PC-9 (cell line): ENCODE measurements around the gene OSCP1. TPM values are rescaled to one million over a fixed set of nuclear protein-coding genes. Genes with fewer than 3 reads are reported as not detected.

Source experiments
- BruUV-seq: library from RNA; stranded (reverse); fragments of 400-500 nt; replicated peaks from 2 replicates; lab custom pipeline; 2021; lab: Mats Ljungman, UMichigan
- CTCF ChIA-PET: fragments of 300-600 bp; sonication (Branson Sonifier 250); formaldehyde crosslinking; loops from one replicate; lab custom pipeline; 2022; ENCODE audit warnings: antibody characterized with exemption; lab: Charles Lee
- POLR2A ChIA-PET: fragments of 300-600 bp; sonication (Branson Sonifier 250); formaldehyde crosslinking; loops from one replicate; lab custom pipeline; 2022; ENCODE audit warnings: antibody characterized with exemption; ENCODE audit not compliant: unreplicated experiment; lab: Charles Lee
- DNase-seq, 2 experiments: peaks; one replicate each; pipeline versions ENCODE4 v3.0.0 to v3.0.0-alpha.2; 2015 to 2022; ENCODE audit warnings: mixed read lengths in 1 of 2
- H2AFZ ChIP-seq: fragments of 200-600 bp; sonication (generic); 2 replicates; pipeline ENCODE4 v1.8.1; 2017; ENCODE audit warnings: antibody characterized with exemption
- H3F3A ChIP-seq: fragments of 200-600 bp; sonication (generic); 2 replicates; pipeline ENCODE4 v1.8.1; 2017; ENCODE audit warnings: antibody characterized with exemption, mild to moderate bottlenecking, low read depth; ENCODE audit not compliant: insufficient read depth
- H3K27ac ChIP-seq: fragments of 200-600 bp; sonication (generic); 2 replicates; pipeline ENCODE4 v1.6.1; 2016; ENCODE audit warnings: mixed run types
- H3K27me3 ChIP-seq: fragments of 200-600 bp; sonication (generic); 2 replicates; pipeline ENCODE4 v1.6.1; 2016; ENCODE audit warnings: low read depth, mixed run types; ENCODE audit not compliant: insufficient read depth
- H3K36me3 ChIP-seq: fragments of 200-600 bp; sonication (generic); 2 replicates; pipeline ENCODE4 v1.6.1; 2016; ENCODE audit warnings: low read depth, mixed run types
- H3K4me1 ChIP-seq: fragments of 200-600 bp; sonication (generic); replicated peaks from 2 replicates; pipeline ENCODE4 v1.6.1; 2016; ENCODE audit warnings: mixed run types; ENCODE audit not compliant: insufficient read depth
- H3K4me2 ChIP-seq: fragments of 200-600 bp; sonication (generic); 2 replicates; pipeline ENCODE4 v1.6.1; 2017; ENCODE audit warnings: mixed run types
- H3K4me3 ChIP-seq: fragments of 200-600 bp; sonication (generic); 2 replicates; pipeline ENCODE4 v1.6.1; 2016; ENCODE audit warnings: mixed run types
- H3K79me2 ChIP-seq: fragments of 200-600 bp; sonication (generic); 2 replicates; pipeline ENCODE4 v1.6.1; 2017; ENCODE audit warnings: low read depth, mixed run types
- H3K9me2 ChIP-seq: fragments of 200-600 bp; sonication (generic); 2 replicates; pipeline ENCODE4 v1.8.1; 2017; ENCODE audit warnings: mild to moderate bottlenecking; ENCODE audit not compliant: insufficient read depth
- H3K9me3 ChIP-seq: fragments of 200-600 bp; sonication (generic); 2 replicates; pipeline ENCODE4 v1.8.1; 2016; ENCODE audit warnings: low read depth; ENCODE audit not compliant: insufficient read depth
- H4K20me1 ChIP-seq: fragments of 200-600 bp; sonication (generic); 2 replicates; pipeline ENCODE4 v1.8.1; 2017; ENCODE audit not compliant: insufficient read depth
- EZH2 ChIP-seq: fragments of 200-600 bp; sonication (generic); IDR thresholded peaks from 2 replicates; pipeline ENCODE4 v1.8.0; 2017; ENCODE audit warnings: antibody characterized with exemption, low read depth
- intact Hi-C: fragments of 100-400 bp; cut with micrococcal nuclease; formaldehyde crosslinking; loops from one replicate; pipeline ENCODE4 v1.10.0; 2022; ENCODE audit not compliant: unreplicated experiment
- total RNA-seq: library from RNA; stranded (reverse); gene quantifications from 2 replicates; pipeline ENCODE4 v1.2.3, GENCODE V29; 2021
- TF ChIP-seq, protein P1 (sequence below): fragments of 200-600 bp; sonication (generic); conservative IDR thresholded peaks from 2 replicates; pipeline ENCODE4 v1.6.1; 2017; ENCODE audit warnings: mixed run types, antibody characterized with exemption, mild to moderate bottlenecking, moderate library complexity

OSCP1 gene
- total RNA-seq, 1 experiment from 2014 or later, result 25.7 TPM

GRCh38 chr1:36475910-36476604 lies 25.8 kb upstream of the OSCP1 start:
- Histone ChIP-seq H3F3A (peaks cover 4% of the 10 kb centered on the region; the same call in 1 of the 2 replicates), H3K9me3 (no peaks in the 10 kb centered on the region), H3K4me2 (no peak overlapping the region), H3K4me1 (peaks cover 18% of the 10 kb centered on the region), H3K27me3 (no peaks in the 10 kb centered on the region), H3K79me2 (no peaks in the 10 kb centered on the region), H3K36me3 (no peaks in the 10 kb centered on the region), H4K20me1 (no peaks in the 10 kb centered on the region), H3K4me3 (no peak overlapping the region), H3K9me2 (no peaks in the 10 kb centered on the region), H2AFZ (no peak overlapping the region), H3K27ac (no peak overlapping the region)
- ChIA-PET CTCF (interaction anchor here (0.7 kb wide), 1 partner anchor 234 kb away, joined by 3 read pairs; no protein-coding TSS in a partner anchor), POLR2A (no interaction called here)
- no peak for DNase-seq
- intact Hi-C loops, result no loop called here
- TF ChIP-seq EZH2, result no peak
- TF ChIP-seq, protein P1, sequence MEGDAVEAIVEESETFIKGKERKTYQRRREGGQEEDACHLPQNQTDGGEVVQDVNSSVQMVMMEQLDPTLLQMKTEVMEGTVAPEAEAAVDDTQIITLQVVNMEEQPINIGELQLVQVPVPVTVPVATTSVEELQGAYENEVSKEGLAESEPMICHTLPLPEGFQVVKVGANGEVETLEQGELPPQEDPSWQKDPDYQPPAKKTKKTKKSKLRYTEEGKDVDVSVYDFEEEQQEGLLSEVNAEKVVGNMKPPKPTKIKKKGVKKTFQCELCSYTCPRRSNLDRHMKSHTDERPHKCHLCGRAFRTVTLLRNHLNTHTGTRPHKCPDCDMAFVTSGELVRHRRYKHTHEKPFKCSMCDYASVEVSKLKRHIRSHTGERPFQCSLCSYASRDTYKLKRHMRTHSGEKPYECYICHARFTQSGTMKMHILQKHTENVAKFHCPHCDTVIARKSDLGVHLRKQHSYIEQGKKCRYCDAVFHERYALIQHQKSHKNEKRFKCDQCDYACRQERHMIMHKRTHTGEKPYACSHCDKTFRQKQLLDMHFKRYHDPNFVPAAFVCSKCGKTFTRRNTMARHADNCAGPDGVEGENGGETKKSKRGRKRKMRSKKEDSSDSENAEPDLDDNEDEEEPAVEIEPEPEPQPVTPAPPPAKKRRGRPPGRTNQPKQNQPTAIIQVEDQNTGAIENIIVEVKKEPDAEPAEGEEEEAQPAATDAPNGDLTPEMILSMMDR, result no peak
- BruUV-seq, result no TSS peak

DNA sequence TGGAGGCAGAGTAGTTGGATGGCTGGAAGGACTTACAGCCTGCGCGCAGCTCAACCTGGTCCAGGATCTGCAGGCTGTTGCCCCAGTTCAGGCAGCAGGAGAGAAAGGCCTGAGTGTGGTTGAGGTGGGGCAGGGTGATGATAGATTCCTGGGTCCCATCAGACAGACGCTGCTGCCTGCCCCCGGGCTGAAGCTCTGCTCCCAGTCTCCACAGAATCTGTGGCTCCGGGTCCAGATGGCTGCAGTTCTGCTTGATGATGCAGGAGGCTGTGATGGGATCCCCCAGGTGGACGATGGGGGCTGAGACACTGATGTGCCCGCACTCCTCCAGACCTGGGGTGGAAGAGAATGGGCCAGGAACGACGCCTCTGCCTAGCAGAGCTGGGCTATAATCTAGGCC lies 25.1 kb upstream of the OSCP1 start:
- ChIA-PET POLR2A (no interaction called here), CTCF (no interaction called here)
- Histone ChIP-seq H3K36me3 (no peaks in the 10 kb centered on the region), H3K4me2 (no peak overlapping the region), H4K20me1 (no peaks in the 10 kb centered on the region), H3F3A (peaks cover 4% of the 10 kb centered on the region; the same call in 1 of the 2 replicates), H2AFZ (no peak overlapping the region), H3K9me3 (no peaks in the 10 kb centered on the region), H3K9me2 (no peaks in the 10 kb centered on the region), H3K27me3 (no peaks in the 10 kb centered on the region), H3K4me3 (no peak overlapping the region), H3K27ac (no peak overlapping the region), H3K4me1 (peaks cover 18% of the 10 kb centered on the region), H3K79me2 (no peaks in the 10 kb centered on the region)
- no peak for DNase-seq
- intact Hi-C loops, result no loop called here
- BruUV-seq, result no TSS peak
- TF ChIP-seq, protein P1, result no peak
- no peak for TF ChIP-seq EZH2

DNA sequence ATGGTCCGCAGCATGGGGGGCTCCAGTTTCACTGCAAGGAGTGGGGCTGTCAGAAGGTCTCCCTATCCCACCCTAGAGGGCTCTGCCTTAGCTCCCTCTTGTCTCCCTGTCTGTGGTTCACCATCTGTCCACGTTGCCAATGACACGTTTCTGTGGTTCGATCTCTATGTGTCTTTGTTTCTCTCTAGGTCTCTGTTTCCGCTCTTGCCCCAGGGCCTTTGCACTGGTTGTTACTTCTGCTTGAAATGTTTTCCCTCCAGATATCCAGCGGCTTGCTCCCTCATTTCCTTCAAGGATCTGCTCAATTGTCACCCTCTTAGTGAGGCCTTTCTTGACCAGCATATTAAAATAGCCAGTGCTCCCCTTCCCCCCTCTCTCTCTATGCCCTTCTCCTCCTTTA lies 22.4 kb upstream of the OSCP1 start:
- no peaks in the 10 kb centered on the region for H4K20me1 ChIP-seq
- POLR2A ChIA-PET, result no interaction called here
- intact Hi-C loops, result no loop called here
- H3K36me3 ChIP-seq, result no peaks in the 10 kb centered on the region
- no peaks in the 10 kb centered on the region for H3K79me2 ChIP-seq
- 0 out of 2 replicates have a peak, but pooled peaks cover 8% of the 10 kb centered on the region for H3K4me1 ChIP-seq
- TF ChIP-seq EZH2, result no peak
- TF ChIP-seq, protein P1, result no peak
- DNase-seq, result no peak
- H2AFZ ChIP-seq, result no peak overlapping the region
- no peaks in the 10 kb centered on the region for H3K9me2 ChIP-seq
- no peak overlapping the region for H3K4me3 ChIP-seq
- H3K27me3 ChIP-seq, result no peaks in the 10 kb centered on the region
- H3K9me3 ChIP-seq, result no peaks in the 10 kb centered on the region
- peaks cover 4% of the 10 kb centered on the region; the same call in 1 of the 2 replicates for H3F3A ChIP-seq
- H3K4me2 ChIP-seq, result no peak overlapping the region
- no TSS peak for BruUV-seq
- CTCF ChIA-PET, result no interaction called here
- no peak overlapping the region for H3K27ac ChIP-seq
